ENCODE results near the gene POLR2A. TPM values are rescaled to one million over a fixed set of nuclear protein-coding genes. Genes with fewer than 3 reads are reported as not detected.

The POLR2A gene
- total and polyA plus RNA-seq, 2 donors (not counting 3 experiments of a cell fraction or from before 2014, with no cell fraction given), result 45.9 to 145 TPM

- Histone ChIP-seq H3K9ac (replicated peaks; ENCODE audit: extremely low read depth, insufficient read depth, low read length) (peak within 1 kb of the TSS; percentile 80), H3K4me3 (replicated peaks in 1 of 3; ENCODE audit: insufficient read depth in 1 of 3, low read depth in 1 of 3, low read length in 3 of 3) (peak within 1 kb of the TSS; percentile 49 to 91 (median 71)), H3K27me3 (ENCODE audit: control insufficient read depth in 2 of 2, insufficient read depth in 2 of 2, low read length in 2 of 2) (no peaks in the 10 kb centered on the region), H3K9me3 (replicated peaks; ENCODE audit: control insufficient read depth, insufficient read depth, low read length) (no peaks in the 10 kb centered on the region), H4K20me1 (replicated peaks; ENCODE audit: control insufficient read depth, extremely low read depth, insufficient read depth, low read length) (no peaks in the 10 kb centered on the region), H3K4me1 (ENCODE audit: control insufficient read depth, extremely low read depth, insufficient read depth, low read length) (peaks cover 38% of the 10 kb centered on the region), H2AFZ (ENCODE audit: low read depth, low read length) (peak within 1 kb of the TSS; percentile 38), H3K79me2 (ENCODE audit: control insufficient read depth, insufficient read depth, low read length) (peaks cover 47% of the 10 kb centered on the region), H3K4me2 (ENCODE audit: insufficient read depth, low read length) (peak within 1 kb of the TSS; percentile 80), H3K36me3 (ENCODE audit: control insufficient read depth in 2 of 2, extremely low read depth in 1 of 2, insufficient read depth in 2 of 2, low read length in 2 of 2) (no peaks in the 10 kb centered on the region), H3K27ac (ENCODE audit: insufficient read depth, low read depth, low read length) (peak within 1 kb of the TSS; percentile 58), H3K9me1 (replicated peaks; ENCODE audit: control insufficient read depth, extremely low read depth, insufficient read depth, low read length) (no peaks in the 10 kb centered on the region)
- dilution Hi-C loops (cut with MboI; ENCODE audit: extremely low pct_ligation_motif_present, low sequenced_read_pairs) (no loop called here), intact Hi-C loops (cut with micrococcal nuclease) (loop anchor here (10.0 kb wide), 1 partner anchor 205 kb away; the partner anchor contains the start of genes TP53 and WRAP53)
- TF ChIP-seq EZH2 (IDR thresholded peaks at IDR 0.05; ENCODE audit: borderline replicate concordance, low read depth, low read length, severe bottlenecking) (no peak), JUN (IDR thresholded peaks at IDR 0.05; ENCODE audit: borderline replicate concordance, insufficient read depth, insufficient read length, low read depth) (no peak), POLR2A (IDR thresholded peaks at IDR 0.05; ENCODE audit: low read depth, low read length) (no peak), POLR2AphosphoS5 (IDR thresholded peaks at IDR 0.05; ENCODE audit: insufficient read depth, low read depth, low read length) (no peak), MYC (IDR thresholded peaks at IDR 0.05; ENCODE audit: low read depth, low read length) (no peak), GATA2 (IDR thresholded peaks at IDR 0.05; ENCODE audit: insufficient read depth, insufficient read length, low read depth, low read length) (no peak), FOS (IDR thresholded peaks at IDR 0.05; ENCODE audit: borderline replicate concordance, insufficient read depth, low read length) (no peak), MAX (IDR thresholded peaks at IDR 0.05; ENCODE audit: insufficient read depth, insufficient read length) (no peak), CTCF (IDR thresholded peaks at IDR 0.05; ENCODE audit: extremely low read depth in 1 of 2, insufficient read depth in 1 of 2, low read depth in 1 of 2, low read length in 2 of 2) (no peak)
- FAIRE-seq (peak; percentile 48), DNase-seq (ENCODE audit: low read depth, low spot score) (peak; percentile 44)
- POLR2A ChIA-PET, result interaction anchor here (0.6 to 1.3 kb wide), 5 partner anchors 15 to 128 kb away, joined by 3 to 5 read pairs (median 3); partner anchors contain the start of genes TMEM256 and TNFSF13
- BruUV-seq (replicated peaks), result no TSS peak
- CTCF ChIA-PET, result interaction anchor here (0.5 to 2.1 kb wide), 7 partner anchors 13 to 117 kb away, joined by 3 to 13 read pairs (median 5); partner anchors contain the start of gene TMEM102
These were observed 4.7 kb upstream of the POLR2A start, which contains the start of gene ZBTB4 for GRCh38 chr17:7479213-7480088. Gene ZBTB4 (minus strand): TSS chr17:7479631. CDS start chr17:7466801, 12,830 bp downstream.

Measured in endothelial cell of umbilical vein (primary cell).